ENCODE data around the gene SBNO2.
A peak's percentile ranks its signal among the peaks of the same experiment; 100 is the strongest.

SBNO2 gene

DNA sequence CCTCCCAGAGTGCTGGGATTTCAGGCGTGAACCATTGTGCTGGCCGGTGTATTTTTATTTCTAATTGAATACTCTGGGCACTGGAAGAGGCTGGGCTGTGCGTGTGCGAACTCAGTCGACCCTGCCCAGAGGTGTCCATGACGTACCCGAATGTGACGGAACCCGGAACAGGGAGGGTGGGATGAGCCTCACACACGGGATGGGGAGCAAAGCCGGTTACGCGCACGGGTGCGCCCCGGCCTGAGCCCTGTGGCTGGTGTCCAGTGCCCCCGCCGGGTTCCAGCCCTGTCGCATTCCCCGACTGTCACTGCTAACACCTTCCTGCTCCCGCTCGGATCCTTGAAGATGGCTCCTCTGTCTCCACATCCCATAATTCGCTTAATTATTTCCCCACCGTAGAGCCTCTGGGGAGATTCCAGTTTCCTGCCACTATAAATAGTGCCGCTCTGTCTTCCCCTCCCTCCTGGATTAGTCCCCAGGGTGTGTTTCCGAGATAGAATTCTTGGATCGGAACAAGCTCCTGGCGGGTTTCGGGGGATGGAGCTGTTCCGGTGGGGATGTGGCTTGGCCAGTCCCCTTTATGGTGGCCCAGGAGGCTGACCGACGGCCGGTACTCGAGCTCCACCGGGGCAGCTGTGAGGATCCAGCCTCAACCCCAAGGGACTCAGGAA is 22.0 kb downstream of the SBNO2 start:
- DNase-seq = no peak

DNA sequence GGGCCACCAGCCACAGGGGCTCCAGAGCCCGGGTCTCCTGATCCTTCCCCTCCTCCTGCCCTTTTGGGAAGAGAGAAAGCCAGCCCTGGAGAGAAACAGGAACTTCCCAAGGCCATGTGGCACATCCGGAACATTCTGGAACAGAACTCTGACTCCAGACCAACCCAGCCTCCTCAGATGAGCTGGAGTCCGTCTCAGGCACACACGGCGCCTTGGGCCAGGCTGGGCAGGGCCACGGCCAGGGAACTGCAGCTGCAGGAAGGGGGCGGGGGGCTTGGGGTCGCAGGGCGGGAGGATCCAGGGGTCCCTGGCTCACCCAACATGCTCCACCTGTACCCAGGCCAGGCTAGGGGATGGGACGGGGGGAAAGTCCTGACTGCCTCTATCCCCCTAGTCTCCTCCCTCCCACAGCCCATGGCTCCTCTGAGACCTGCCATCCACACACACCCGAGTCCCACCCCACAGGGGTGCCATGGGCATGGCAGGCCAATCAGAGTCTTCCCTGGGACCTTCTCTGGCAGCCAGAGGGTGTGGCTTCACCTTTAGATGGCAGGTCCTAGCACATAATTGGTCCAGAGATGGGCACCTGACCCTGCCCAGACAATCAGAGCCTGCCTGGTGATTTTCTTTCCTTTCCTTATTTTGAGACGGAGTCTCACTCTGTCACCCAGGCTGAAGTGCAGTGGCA is 22.9 kb downstream of the SBNO2 start:
- no peak for DNase-seq

DNA sequence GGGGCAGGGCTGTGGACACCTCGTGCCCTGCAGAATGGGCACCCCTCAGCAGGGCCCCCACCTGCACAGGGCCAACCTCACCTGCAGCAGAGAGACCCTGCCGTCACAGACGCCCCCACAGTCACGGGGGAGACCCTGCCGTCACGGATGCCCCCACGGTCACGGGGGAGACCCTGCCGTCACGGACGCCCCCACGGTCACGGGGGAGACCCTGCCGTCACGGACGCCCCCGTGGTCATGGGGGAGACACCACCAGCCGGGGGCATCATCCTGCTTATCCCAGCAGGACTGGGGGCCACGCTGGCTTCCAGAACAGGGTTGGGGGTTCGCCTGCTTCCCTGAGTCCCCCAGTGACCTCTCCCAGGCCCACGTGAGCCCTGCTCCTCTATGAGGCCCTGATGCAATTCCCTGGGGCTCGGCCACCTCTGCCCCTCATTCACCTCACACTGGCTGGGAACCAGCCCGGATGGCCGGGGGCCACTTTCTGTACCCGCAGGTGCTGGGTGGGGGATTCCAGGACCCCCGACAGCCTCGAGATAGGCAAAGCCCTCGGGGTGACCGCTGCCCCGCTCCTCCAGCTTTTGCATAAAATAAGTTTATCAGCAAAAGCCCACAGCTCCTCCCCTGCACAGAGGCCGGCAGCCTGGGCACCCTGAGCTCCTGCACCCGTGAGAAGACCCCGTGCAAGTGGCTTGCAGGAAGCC is 23.6 kb downstream of the SBNO2 start:
- no peak for DNase-seq

GRCh38 chr19:1149259-1150045 is 24.6 kb downstream of the SBNO2 start:
- DNase-seq = no peak

GRCh38 chr19:1147934-1148549 is 26.0 kb downstream of the SBNO2 start:
- no peak for DNase-seq

DNA sequence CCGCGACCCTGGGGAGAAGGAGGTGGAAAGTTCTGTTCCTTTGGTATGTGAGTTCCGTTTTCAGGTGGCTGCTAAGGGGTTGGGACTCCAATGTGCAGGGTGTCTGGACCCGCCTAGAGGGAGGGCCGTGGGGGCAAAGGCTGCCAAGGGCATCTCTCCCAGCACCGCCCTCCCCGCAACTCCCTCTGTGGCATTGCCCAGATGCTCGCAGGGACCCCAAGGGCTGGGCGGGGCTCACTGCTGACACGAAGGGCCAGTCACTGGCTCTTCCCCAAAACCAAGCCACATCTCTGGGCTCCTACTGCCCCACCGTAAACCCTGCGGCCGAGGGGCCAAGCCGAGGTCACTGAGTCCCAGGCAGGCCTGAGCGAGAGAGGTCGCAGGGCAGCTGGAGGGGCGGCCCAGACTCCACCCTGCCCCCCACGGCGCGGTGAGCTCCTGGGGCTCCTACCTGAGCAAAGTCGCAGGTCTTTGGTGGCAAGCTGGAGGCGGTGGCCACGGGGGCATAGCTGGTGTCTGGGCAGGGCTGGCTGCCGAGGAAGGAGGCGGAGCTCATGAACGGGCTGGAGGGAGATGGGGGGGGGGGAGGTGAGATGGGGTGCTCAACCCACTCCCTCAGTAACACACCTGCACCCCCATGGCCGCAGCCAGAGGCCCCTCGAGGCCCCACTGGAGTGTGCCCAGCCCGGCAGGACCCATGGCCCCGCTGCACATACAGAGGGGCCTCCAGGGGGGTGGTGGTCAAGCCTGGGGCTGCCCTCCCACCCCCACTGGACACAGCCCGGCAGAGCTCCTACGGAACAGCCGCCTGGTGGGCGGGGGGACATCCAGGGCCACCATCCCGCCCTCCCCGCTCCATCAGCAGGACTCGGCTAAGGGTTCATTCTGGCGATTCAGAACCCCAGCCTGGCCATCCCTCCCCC is 26.9 kb downstream of the SBNO2 start:
- no peak for DNase-seq

- DNase-seq = no peak
Observed at GRCh38 chr19:1146412-1146699, 27.7 kb downstream of the SBNO2 start.

DNA sequence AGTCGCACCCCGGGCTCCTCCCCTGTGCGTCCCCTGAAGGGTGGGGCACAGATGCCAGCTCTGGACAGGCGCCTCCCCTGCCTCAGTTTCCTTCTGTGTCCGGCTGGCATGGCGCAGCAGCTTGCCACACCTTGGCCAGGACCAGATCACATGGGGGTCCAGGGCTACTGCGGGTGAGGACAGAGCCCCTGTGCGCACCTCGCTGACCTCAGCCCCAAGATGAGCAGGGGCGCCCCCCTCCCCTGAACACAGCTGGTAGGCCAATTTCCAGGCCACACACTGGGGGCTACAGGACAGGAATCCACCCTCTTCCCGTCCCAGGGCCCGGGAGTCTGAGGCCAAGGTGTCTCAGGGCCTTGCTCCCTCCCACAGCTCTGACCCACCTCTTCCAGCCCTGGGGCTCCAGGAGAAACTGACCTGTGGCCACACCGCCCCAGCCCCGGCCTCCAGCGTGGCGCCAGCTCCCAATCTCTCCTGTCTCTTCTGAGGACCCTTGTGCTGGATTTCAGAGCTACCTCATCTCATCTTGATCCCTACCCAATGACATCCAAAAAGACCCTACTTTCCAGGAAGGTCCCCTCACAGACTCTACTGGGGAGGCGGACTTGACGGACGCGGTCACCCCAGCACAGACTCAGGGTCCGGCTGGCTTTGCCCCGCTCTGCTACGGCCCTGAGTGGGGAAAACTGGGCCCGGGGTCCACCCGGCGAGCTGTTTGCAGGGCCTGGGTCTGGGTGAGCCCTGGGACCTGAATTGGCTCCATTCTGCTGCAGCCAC is 28.2 kb downstream of the SBNO2 start:
- no peak for DNase-seq

- DNase-seq = no peak
Observed at GRCh38 chr19:1144741-1145140, 29.3 kb downstream of the SBNO2 start.

DNA sequence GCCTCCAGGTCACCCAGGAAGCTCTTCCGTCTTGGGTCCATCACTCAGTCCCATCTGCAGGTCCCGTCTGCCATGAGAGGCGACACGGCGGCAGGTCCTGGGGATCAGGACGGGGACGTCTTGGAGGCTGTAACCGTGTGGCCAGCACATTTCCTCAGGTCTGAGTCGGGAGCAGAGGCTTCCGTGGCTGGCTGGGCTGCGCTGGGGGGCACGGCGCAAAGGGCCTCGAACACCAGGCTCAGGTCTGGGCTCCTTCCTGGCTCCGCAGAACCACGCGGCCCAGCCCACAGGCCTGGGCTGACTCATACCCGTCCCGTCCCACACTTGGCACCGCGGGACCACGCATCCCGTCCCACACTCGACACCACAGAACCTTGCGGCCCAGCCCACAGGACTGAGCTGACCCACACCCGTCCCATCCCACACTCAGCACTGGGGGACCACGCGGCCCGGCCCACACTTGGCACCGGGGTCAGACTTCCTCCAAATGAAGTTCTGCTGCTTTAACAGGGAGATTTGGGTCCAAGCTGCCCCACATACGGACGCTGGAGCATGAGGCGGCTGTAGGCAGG is 30.2 kb downstream of the SBNO2 start:
- no peak for DNase-seq

- no peak for DNase-seq
Observed at GRCh38 chr19:1141944-1142343, 32.1 kb downstream of the SBNO2 start.

GRCh38 chr19:1140272-1141027 is 33.6 kb downstream of the SBNO2 start:
- DNase-seq = no peak

GRCh38 chr19:1139126-1139525 is 34.9 kb downstream of the SBNO2 start:
- no peak for DNase-seq

GRCh38 chr19:1138121-1138520 is 35.9 kb downstream of the SBNO2 start:
- DNase-seq = no peak

DNA sequence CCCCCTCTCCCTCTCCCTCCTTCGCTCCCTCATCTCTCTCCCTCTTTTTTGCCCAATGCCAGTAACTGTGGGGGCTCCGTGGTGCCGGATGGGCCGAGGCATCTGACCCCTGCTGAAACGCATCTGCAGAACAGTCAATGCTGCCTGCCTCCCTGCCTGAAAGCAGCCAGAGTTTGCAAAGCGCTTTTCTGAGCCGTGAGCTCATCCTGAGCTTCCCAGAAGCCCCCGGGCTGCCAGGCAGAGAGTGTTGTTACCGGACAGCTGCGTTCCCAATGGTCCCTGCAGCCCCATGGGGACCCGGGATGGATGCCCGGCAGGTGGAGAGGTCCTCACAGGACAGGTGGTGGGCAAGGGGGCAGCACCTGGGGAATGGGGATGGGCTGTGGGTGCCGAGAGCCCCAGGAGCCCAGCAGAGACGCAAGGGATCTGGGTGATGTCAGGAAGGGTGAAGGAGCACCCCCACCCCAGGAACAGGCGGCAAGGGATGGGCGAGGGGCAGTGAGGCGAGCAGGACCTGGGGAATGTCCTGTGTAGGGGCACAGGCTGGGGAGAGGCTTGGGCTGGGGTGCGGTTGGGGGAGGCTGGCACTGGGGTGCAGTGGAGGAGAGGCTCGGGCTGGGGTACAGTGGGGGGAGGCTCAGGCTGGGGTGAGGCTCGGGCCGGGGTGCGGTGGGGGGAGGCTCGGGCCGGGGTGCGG is 37.3 kb downstream of the SBNO2 start:
- DNase-seq = no peak

DNA sequence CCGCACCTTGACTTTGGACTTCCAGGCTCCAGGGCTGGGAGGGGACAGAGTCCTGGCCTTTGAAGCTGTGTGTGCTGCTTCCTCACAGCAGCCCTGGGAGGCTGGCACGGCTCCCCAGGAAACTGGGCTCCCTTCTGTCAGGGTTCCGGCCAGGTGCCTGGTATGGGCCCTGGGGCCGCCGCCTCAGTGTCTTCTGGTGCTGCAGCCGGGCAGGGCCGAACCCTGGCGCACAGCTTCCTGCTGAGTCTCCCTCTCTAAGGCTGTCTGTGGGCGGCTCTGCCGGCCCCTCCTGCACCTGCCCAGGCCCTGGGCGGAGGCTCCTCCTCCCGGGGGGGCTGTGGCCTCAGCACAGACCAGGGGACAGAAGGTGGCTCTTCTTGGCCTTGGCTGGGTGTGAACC is 37.9 kb downstream of the SBNO2 start:
- no peak for DNase-seq

DNA sequence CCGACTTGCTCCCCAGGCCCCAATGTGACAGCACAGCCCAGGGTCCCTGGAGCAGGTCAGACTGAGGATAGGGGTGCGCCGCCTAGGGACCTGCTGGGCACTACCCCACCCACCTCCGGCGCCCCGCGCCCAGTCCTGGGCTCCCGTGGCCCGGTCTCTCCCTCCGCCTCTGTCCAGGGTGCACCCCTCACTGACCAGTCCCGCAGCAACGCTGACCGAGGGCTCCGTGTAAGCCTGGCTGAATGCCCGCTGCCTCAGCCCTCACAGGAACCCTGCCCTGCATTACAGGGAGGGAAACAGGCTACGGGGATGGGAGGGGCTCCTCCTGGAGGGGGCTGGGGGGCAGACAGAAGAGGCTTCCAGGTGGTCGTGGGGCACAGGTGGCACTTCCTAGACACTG is 38.6 kb downstream of the SBNO2 start:
- no peak for DNase-seq

DNA sequence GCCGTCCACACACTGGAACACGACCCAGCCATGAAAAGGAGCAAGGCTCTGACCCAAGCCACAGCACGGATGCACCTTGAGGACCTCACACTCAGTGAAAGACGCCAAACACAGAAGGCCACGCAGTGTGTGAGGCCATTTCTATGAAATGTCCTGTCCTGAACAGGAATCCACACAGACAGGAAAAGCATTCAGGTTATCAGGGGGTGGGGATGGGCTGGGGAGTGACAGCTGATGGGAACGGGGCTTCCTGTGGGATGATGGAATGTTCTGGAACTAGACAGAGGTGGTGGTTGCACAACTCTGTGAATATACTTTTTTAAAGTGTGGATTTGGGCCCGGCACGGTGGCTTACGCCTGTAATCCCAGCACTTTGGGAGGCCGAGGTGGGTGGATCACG is 39.6 kb downstream of the SBNO2 start:
- no peak for DNase-seq

GRCh38 chr19:1133471-1133929 is 40.6 kb downstream of the SBNO2 start:
- peak; percentile 93 for DNase-seq
